Caco-2 (cell line): Measurements from ENCODE around the gene ST6GALNAC3. TPM values are rescaled to one million over a fixed set of nuclear protein-coding genes. Genes with fewer than 3 reads are reported as not detected.

Experiments used
- BruUV-seq: library from RNA; stranded (reverse); fragments of 400-500 nt; replicated peaks from 2 replicates; lab custom pipeline; 2021; lab: Mats Ljungman, UMichigan
- CTCF ChIA-PET: fragments of 300-600 bp; sonication (Branson Sonifier 250); formaldehyde crosslinking; loops from one replicate; lab custom pipeline; 2022; ENCODE audit warnings: antibody characterized with exemption; lab: Charles Lee
- POLR2A ChIA-PET: fragments of 300-600 bp; sonication (Branson Sonifier 250); formaldehyde crosslinking; loops from one replicate; lab custom pipeline; 2022; ENCODE audit warnings: antibody characterized with exemption; lab: Charles Lee
- DNase-seq, 2 experiments: peaks; one replicate each; pipeline versions ENCODE4 v3.0.0 to v3.0.0-alpha.2; 2020 to 2022
- H3K27me3 ChIP-seq: replicated peaks from 2 replicates; pipeline ENCODE4 v1.6.0; 2011; ENCODE audit warnings: low read length; ENCODE audit not compliant: control insufficient read depth, insufficient read depth
- H3K36me3 ChIP-seq: 2 replicates; pipeline ENCODE4 v1.5.1; 2011; ENCODE audit warnings: low read length; ENCODE audit not compliant: control insufficient read depth, insufficient read depth
- H3K4me1 ChIP-seq: fragments of 250-450 bp; sonication (Bioruptor Pico); 2 replicates; pipeline ENCODE4 v1.5.1; 2020; ENCODE audit warnings: mild to moderate bottlenecking
- H3K4me3 ChIP-seq: 2 replicates; pipeline ENCODE4 v1.5.1; 2011; ENCODE audit warnings: low read depth, mild to moderate bottlenecking, control low read depth, low read length
- H3K9me3 ChIP-seq: fragments of 250-450 bp; sonication (Bioruptor Pico); 2 replicates; pipeline ENCODE4 v1.5.1; 2020; ENCODE audit warnings: mild to moderate bottlenecking, moderate library complexity
- H3K27ac Mint-ChIP-seq: one replicate; pipeline ENCODE4 v1.8.0; 2022; ENCODE audit warnings: mixed read lengths; ENCODE audit not compliant: unreplicated experiment
- H3K27me3 Mint-ChIP-seq: one replicate; pipeline ENCODE4 v1.8.0; 2022; ENCODE audit warnings: mixed read lengths; ENCODE audit not compliant: insufficient read depth, unreplicated experiment
- H3K36me3 Mint-ChIP-seq: one replicate; pipeline ENCODE4 v1.8.0; 2022; ENCODE audit warnings: mild to moderate bottlenecking, mixed read lengths; ENCODE audit not compliant: insufficient read depth, unreplicated experiment
- H3K4me1 Mint-ChIP-seq: one replicate; pipeline ENCODE4 v1.8.0; 2022; ENCODE audit warnings: low read depth, mixed read lengths; ENCODE audit not compliant: unreplicated experiment
- H3K4me3 Mint-ChIP-seq: one replicate; pipeline ENCODE4 v1.8.0; 2022; ENCODE audit warnings: mild to moderate bottlenecking, moderate library complexity, mixed read lengths; ENCODE audit not compliant: unreplicated experiment
- H3K9me3 Mint-ChIP-seq: one replicate; pipeline ENCODE4 v1.8.0; 2022; ENCODE audit warnings: mixed read lengths; ENCODE audit not compliant: unreplicated experiment
- intact Hi-C: fragments of 100-400 bp; cut with micrococcal nuclease; formaldehyde crosslinking; loops from one replicate; pipeline ENCODE4 v1.10.0; 2022; ENCODE audit not compliant: unreplicated experiment
- total RNA-seq: library from RNA; stranded (reverse); gene quantifications from 2 replicates; pipeline ENCODE4 v1.2.3, GENCODE V29; 2022
- TF ChIP-seq, protein P1 (sequence below), 2 experiments: fragments of 200-600 bp in 1 of 2; IDR thresholded peaks; 1 replicate in 1 of 2; 2 replicates in 1 of 2; pipeline versions ENCODE4 v1.5.1 to v1.8.0; 2011 to 2022; ENCODE audit warnings: antibody characterized with exemption in 1 of 2, control low read depth in 1 of 2, inconsistent platforms in 1 of 2, low read depth in 1 of 2, low read length in 1 of 2, mild to moderate bottlenecking in 1 of 2, moderate library complexity in 1 of 2; ENCODE audit not compliant: insufficient read depth in 1 of 2, severe bottlenecking in 1 of 2, unreplicated experiment in 1 of 2

The ST6GALNAC3 gene
- total RNA-seq, 1 experiment from 2014 or later: 16.0 TPM

DNA sequence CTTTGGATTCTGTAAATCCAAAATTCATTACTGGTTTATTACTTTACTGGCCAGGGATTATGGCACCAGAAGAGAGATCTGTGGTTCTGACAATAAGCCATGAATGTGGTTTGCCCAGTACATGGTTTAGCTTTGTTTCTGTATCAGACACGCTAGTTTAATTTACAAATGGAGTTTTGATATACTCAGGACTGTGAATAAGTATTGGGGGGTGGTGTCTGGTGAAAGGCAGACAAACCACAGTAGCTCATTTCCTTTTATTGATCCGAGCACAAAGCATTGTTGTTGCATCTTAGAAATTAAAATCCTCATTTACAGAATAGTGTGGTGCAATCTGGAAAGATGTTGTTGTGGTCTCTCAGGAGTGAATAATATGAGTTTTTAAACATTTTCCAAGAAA is 96.0 kb downstream of the ST6GALNAC3 start:
- Mint-ChIP-seq H3K36me3 (peaks cover 5% of the 10 kb centered on the region), H3K27ac (no peak overlapping the region), H3K4me1 (no peaks in the 10 kb centered on the region), H3K4me3 (no peak overlapping the region), H3K9me3 (no peaks in the 10 kb centered on the region), H3K27me3 (no peaks in the 10 kb centered on the region)
- no peaks in the 10 kb centered on the region for H3K36me3 ChIP-seq
- no TSS peak for BruUV-seq
- H3K4me3 ChIP-seq: no peak overlapping the region
- CTCF ChIA-PET: no interaction called here
- no peaks in the 10 kb centered on the region for H3K4me1 ChIP-seq
- TF ChIP-seq, protein P1, sequence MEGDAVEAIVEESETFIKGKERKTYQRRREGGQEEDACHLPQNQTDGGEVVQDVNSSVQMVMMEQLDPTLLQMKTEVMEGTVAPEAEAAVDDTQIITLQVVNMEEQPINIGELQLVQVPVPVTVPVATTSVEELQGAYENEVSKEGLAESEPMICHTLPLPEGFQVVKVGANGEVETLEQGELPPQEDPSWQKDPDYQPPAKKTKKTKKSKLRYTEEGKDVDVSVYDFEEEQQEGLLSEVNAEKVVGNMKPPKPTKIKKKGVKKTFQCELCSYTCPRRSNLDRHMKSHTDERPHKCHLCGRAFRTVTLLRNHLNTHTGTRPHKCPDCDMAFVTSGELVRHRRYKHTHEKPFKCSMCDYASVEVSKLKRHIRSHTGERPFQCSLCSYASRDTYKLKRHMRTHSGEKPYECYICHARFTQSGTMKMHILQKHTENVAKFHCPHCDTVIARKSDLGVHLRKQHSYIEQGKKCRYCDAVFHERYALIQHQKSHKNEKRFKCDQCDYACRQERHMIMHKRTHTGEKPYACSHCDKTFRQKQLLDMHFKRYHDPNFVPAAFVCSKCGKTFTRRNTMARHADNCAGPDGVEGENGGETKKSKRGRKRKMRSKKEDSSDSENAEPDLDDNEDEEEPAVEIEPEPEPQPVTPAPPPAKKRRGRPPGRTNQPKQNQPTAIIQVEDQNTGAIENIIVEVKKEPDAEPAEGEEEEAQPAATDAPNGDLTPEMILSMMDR (IDR thresholded peaks at IDR 0.05; ENCODE audit: insufficient read depth in 1 of 2, low read depth in 1 of 2, low read length in 1 of 2, severe bottlenecking in 1 of 2, unreplicated experiment in 1 of 2): no peak
- DNase-seq: no peak
- POLR2A ChIA-PET: no interaction called here
- intact Hi-C loops: no loop called here
- H3K27me3 ChIP-seq: no peaks in the 10 kb centered on the region
- H3K9me3 ChIP-seq: no peaks in the 10 kb centered on the region

DNA sequence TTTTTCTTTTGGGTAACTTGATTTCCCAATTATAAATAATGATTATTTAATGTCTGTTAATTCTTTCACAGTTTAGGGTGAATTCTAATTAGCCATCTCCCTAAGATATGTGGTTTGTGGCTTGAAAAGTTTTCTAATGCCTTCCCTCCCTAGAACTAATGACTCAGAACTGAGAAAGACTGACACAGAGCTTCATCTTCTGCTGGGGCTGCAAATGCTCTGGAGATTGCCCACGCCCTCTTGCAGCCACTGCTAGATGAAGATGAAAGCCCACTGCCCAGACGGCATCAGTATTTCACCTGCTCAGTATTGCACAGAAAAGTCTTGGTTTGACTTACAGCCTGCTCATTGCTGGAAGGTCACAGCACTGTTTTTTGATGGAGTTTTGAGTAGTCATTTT is 101.5 kb downstream of the ST6GALNAC3 start:
- no peaks in the 10 kb centered on the region for H3K4me1 ChIP-seq
- ChIA-PET POLR2A (no interaction called here), CTCF (no interaction called here)
- H3K27me3 ChIP-seq: no peaks in the 10 kb centered on the region
- H3K4me3 Mint-ChIP-seq: no peak overlapping the region
- TF ChIP-seq, protein P1 (IDR thresholded peaks at IDR 0.05; ENCODE audit: insufficient read depth in 1 of 2, low read depth in 1 of 2, low read length in 1 of 2, severe bottlenecking in 1 of 2, unreplicated experiment in 1 of 2): no peak
- intact Hi-C loops: no loop called here
- no peak overlapping the region for H3K27ac Mint-ChIP-seq
- no peaks in the 10 kb centered on the region for H3K36me3 ChIP-seq
- H3K4me3 ChIP-seq: no peak overlapping the region
- no peaks in the 10 kb centered on the region for H3K4me1 Mint-ChIP-seq
- H3K9me3 ChIP-seq: no peaks in the 10 kb centered on the region
- H3K27me3 Mint-ChIP-seq: no peaks in the 10 kb centered on the region
- DNase-seq: no peak
- peaks cover 5% of the 10 kb centered on the region for H3K36me3 Mint-ChIP-seq
- no peaks in the 10 kb centered on the region for H3K9me3 Mint-ChIP-seq
- no TSS peak for BruUV-seq

DNA sequence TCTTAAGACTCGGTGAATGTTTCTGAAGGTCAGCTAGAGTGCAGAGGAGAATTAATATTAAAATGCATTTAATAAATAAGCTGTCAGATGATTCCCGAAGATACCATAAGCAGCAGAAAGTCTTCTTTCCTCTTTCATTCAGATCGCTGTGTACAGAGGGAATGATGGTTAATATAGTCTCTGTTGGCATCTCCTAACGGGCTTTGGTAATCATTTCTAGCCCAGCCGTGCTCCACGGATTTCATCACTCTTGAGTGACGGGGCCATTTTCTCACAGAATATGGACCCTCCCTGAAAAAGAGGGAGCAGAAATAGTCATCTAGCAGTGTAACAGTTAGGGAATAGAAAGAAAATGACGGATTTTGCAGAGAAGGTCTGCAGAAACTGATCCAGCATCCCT is 103.1 kb downstream of the ST6GALNAC3 start:
- intact Hi-C loops: no loop called here
- ChIA-PET POLR2A (no interaction called here), CTCF (no interaction called here)
- Mint-ChIP-seq H3K27me3 (no peaks in the 10 kb centered on the region), H3K27ac (no peak overlapping the region), H3K4me1 (no peaks in the 10 kb centered on the region), H3K4me3 (no peak overlapping the region), H3K9me3 (no peaks in the 10 kb centered on the region), H3K36me3 (peaks cover 5% of the 10 kb centered on the region)
- no peaks in the 10 kb centered on the region for H3K9me3 ChIP-seq
- TF ChIP-seq, protein P1 (IDR thresholded peaks at IDR 0.05; ENCODE audit: insufficient read depth in 1 of 2, low read depth in 1 of 2, low read length in 1 of 2, severe bottlenecking in 1 of 2, unreplicated experiment in 1 of 2): no peak
- H3K27me3 ChIP-seq: no peaks in the 10 kb centered on the region
- no peaks in the 10 kb centered on the region for H3K4me1 ChIP-seq
- no peak overlapping the region for H3K4me3 ChIP-seq
- no peak for DNase-seq
- no peaks in the 10 kb centered on the region for H3K36me3 ChIP-seq
- BruUV-seq: no TSS peak
